ENCODE measurements around the gene IRX5. TPM values are rescaled to one million over a fixed set of nuclear protein-coding genes. Genes with fewer than 3 reads are reported as not detected.

IRX5 gene
- total RNA-seq (2014; rRNA removed; shearing (Covaris generic)) = 9.4 and 15.1 TPM in 2 replicates

GRCh38 chr16:54930005-54930868 is at the start of gene IRX5:
TSS of gene IRX5 (plus strand) at chr16:54930865. CDS start at chr16:54931199, 334 bp downstream.

